GM04503 (cell line): ENCODE results near the gene PNLIPRP1.

ENCODE experiments used
- DNase-seq: peaks from one replicate; pipeline ENCODE4 v3.0.0-alpha.2; 2012; ENCODE audit warnings: low read depth

PNLIPRP1 gene

GRCh38 chr10:116631871-116632295 is 41.1 kb downstream of the PNLIPRP1 start:
- DNase-seq: no peak

DNA sequence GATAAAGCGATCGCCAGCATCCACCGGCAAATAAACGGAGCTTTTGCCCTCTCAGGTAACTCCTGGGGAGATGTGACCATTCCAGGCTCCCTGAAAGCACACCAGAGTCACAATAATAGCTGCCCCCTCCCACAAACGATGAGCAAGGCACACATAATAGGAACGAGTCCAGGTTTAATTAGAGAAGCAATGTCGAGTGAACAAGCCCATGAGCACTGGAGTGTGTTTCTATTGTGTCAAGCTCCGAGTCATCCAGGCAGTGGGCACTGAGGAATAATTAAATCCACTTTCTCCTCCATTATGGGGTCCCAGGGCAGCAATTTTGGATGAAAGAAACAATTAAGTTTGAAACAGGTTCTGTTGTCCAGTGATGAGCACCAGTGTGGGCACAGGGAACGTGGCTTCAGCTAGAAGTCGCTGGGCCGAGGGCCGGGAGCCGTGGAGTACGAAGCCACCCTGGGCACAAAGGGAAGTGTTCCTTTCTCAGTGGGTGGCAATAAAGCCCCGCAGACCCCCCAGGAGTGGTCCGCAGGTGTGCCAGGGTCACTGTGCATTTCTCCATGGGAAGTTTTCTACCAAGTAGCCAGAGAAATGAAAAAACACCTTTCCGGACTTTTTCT is 41.9 kb downstream of the PNLIPRP1 start:
- DNase-seq: no peak

DNA sequence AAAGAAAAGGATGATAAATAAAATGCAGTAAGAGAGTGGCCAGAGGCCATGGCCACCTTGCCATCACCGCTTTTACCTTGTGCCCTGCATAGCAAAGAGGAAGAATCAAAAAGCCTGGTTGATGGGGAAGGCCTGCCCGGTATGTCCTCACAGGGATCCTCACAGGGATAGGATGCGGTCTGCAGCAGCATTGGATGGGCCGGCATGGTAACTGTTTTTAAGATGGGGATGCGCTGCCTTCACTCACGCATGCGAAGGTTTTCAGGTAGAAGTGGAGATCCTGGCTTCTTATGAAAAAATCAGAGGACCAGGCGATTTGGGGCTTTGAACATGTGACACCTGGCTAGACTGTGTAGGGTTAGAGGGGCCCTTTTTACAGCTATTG is 42.4 kb downstream of the PNLIPRP1 start:
- DNase-seq: no peak

DNA sequence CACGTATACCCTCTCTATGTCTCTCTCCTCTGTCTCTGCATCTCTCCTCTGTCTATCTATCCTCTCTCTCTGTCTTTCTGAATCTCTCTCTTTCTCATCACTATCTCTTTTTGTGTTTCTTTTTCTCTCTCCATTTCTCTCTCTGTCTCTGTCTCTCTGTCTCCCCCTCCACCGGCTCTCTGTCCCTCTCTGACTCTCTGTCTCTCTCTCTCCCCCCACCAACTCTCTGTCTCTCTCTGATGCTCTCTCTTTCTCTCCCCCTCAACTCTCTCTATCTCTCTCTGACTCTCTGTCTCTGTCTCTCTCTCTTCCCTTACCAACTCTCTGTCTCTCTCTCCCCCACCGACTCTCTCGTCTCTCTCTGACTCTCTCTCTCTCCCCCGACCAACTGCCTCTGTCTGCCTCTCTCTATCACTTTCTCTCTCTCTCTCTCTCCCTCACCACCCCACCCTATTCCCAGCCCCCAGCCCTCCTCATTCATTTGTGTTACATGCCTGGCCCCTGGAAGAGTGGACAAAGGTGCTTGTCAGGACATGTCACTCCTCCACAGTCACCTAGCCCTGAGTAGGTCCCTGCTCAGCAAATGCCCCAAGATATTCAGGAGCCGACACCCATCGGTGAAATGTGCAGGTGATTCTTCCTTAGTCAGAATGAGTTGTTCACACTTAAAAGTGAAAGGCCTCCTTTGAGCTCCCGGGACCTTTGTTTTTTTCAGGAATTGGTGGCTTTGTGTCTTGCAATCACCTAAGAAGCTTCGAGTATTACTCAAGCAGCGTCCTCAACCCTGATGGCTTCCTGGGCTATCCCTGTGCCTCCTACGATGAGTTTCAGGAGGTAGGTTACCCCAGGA is 43.6 kb downstream of the PNLIPRP1 start:
- DNase-seq: no peak

- DNase-seq: no peak
Measured at GRCh38 chr10:116636385-116636784, 45.6 kb downstream of the PNLIPRP1 start.

GRCh38 chr10:116636976-116637375 is 46.2 kb downstream of the PNLIPRP1 start:
- no peak for DNase-seq

DNA sequence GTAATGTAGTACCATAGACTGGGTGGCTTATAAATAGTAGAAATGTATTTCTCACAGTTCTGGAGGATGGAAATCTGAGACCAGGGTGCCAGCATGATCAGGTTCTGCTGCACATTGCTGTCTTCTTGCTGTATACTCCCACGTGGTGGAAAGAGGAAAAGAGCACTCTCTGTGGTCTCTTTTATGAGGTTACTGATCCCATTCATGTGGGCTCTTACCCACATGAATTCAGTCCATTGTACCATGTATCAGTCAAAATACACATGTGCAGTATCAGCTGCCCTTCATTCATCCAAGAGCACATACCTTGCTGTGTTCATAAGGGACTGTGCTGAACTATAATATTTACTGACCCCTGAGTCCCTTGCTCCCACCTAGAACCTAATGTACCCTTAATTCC is 47.1 kb downstream of the PNLIPRP1 start:
- no peak for DNase-seq

DNA sequence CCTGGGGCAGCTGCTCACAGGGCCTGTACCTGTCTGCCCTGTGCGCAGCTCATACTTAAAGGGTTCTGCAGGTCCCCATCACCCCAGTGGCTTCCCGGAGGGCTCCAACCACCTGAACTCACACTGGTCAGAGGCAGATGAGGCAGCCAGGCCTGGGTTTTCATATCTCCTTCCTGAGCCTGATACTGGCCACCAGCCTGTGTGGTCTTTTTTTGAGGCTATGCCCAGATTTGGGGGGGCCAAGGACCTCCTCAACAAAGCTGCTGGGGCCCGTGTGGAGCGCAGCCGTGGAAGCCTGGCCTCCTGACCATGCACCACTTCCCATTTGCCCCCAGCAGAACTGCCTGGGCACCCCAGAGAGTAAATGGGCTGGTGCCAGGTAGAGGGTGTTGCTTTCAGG is 55.7 kb downstream of the PNLIPRP1 start:
- no peak for DNase-seq

DNA sequence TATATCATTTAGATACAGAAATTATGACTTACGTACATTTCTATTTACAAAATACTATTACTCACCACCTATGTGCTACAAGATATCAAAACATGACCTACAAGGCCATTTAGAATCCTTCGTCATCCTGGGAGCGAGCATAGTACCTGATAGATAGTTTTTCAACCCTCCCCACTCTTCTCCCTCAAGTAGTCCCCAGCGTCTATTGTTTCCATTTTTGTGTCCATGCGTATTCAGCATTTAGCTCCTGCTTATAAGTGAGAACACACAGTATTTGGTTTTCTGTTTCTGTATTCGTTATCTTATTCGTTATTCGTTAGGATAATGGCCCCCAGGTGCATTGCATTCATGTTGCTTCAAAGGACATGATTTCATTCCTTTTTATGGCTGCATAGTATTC is 58.1 kb downstream of the PNLIPRP1 start:
- DNase-seq: no peak

GRCh38 chr10:116653885-116654284 is 63.1 kb downstream of the PNLIPRP1 start:
- DNase-seq: no peak

DNA sequence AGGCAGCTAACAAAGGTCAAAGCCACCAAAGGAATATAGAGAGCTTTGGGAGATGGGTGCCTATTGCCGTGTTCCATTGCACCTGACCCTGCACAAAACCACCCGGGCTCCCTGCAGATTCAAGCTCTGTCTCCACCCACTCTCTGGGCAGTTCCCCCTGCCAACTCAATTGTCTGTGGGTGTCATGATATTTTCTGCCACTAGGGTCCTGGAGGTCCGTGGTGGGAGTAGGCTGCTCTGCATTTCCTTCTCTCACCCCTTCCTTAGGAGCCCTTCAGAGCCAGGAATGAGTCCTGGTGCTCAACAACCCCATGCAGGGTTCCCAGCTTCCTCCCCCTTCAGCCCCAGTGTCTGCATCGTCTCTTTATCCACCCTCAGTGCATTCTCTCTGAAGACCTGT is 64.1 kb downstream of the PNLIPRP1 start:
- DNase-seq: no peak

GRCh38 chr10:116655568-116655967 is 64.8 kb downstream of the PNLIPRP1 start:
- DNase-seq: no peak

DNA sequence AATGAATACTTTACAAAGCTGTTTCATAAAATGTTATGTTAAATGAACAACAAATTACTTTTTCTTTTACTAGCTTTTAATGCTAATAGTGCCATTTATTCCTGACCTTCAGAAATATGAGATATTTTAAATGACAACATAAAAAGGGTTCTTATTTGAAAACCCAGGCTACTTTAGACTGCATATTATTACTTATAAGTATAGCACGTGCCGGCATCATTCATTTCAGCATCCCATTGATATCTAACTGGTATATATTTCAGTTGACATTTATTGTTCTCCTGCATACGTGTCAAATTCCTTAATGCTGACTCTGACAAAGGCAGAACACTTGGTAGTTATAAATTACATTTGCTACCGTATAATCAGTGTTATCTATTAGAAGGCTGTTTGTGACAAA is 65.3 kb downstream of the PNLIPRP1 start:
- no peak for DNase-seq

DNA sequence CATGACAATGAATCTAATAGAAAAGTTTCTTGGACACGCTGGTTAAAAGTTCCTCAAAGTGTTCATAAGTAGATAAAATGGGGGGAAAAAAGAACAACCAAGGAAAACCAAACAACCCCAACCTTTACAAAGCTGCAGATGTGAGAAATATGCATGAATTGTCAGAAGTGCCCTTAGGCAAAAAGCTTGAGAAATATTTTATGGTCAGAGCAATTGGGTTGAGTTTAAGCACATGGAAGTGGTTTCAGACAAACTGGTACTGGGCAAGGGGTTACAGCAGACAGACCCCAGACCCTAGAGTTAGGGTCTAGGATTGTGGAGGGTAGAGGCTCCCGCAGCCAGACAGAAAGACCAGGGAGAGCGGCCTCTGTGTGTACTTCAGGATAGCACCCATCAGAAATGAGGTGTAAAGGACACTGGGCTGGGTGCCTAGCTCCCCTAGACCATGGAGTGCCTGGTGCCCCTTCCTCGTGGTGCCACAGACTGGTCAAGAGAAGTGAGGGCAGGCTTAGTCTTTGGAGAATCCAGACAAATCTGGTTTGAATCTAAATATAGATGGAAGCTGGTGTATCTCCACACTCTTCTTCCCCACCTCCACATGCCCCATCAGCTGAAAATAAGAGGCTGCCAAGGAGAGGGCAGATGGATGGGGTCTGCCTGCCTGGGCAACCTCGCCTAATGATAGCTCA is 67.2 kb downstream of the PNLIPRP1 start:
- DNase-seq: no peak
